Fibroblast of skin of back (primary cell): ENCODE measurements around the gene DICER1.
"Not testable (repeated sequence)": the region's sequence is repeated elsewhere in the genome, so short reads cannot be mapped to it uniquely, and the experiment has no call there.

ENCODE experiments used
- DNase-seq: peaks from one replicate; pipeline ENCODE4 v3.0.0-alpha.2; 2013

Gene DICER1

GRCh38 chr14:95185767-95186392, 28.6 kb upstream of the DICER1 start:
- no peak for DNase-seq

DNA sequence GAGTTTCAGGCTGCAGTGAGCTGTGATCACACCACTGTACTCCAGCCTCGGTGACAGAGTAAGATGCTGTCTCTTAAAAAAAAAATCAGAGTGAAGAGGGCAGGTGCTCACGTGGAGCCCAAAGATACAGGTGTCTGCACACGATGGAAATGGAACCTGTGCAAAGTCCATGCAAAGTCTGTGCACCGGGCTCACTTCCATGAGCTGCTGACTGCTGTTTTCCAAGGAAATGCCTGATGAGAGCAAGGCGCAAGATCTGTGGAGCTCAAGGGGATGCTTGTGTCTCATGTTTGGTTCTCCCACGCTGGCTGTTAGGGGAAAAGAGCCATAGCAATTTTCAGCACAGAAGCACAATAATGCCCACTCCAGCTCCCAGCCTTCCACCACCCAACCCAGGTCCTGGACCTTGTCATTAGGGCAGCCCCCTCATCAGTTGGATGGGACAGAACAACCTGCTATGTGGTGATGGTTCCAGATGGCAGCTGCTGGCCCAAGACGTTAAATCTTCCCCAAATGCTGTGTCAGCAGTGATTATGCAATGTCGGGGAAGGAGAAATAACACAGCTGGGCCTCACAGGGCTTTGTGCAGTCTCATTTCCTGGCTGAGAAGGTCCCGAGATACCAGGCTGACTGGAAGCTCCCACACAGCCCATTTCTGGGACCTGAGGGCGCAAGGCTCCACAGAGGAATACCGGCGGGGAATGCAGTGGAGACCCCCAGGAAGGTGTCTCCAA, 27.9 kb upstream of the DICER1 start:
- DNase-seq: peak; percentile 45

DNA sequence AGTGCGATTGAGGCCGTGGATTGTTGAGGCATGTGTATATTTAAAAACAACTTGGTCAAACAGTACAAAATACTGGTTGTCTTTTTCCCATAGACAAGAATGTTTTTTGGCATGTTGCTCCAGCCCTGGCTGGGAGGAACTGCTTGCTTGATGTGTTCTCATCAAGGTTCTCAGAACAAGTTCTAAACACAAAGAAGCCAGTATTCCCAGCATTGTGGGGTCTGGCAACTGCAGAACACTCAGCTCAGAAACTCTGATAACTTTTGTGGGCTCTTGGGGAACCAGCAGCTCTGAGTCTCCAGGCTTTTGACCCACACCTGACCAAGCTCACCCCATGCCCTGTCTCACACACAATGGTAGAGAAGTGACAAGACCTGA, 27.1 kb upstream of the DICER1 start:
- DNase-seq: no peak

DNA sequence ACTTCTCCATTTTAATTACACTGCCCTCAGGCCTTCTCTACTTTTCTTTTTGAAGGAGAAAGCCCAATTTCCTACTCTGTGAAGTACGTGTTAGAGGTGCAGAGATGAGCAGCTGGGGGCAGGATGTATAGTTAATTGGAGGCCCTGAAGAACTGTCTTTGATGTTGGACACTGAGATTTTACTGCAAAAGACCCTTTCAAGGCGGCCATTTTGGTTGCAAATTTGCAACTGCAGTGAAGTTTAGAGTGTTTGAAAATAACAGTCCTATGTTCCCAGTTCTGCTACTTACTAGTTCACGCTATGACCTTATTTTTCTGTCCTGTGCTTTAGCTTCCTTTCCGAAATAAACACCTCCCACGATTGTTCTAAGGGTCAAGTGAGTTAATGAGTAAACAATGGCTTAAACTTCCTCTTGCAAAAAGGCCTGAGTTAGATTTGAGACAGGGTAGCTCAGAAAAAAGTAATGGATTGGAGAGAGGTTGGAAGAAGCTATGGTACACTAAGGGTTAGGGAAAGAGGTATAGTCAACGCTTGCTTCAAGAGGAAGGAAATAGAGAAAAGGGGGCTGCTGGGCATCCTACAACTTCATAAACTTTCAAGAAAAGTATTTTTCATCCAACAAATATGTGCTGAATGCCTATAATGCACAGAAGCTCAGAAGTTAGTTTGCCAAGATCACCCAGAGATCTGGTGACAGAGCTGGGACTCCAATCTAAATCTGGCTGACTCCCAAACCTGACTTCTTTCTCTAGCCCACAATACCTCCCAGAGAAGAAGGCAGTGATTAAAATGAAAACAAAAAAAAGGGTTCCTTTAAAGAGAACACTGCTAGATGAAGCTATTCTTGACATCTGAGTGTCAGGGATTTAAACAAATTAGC, 26.4 kb upstream of the DICER1 start:
- peak; percentile 79 for DNase-seq

- DNase-seq: no peak
Observed at GRCh38 chr14:95183082-95183481, 25.8 kb upstream of the DICER1 start.

GRCh38 chr14:95182379-95182778, 25.1 kb upstream of the DICER1 start:
- no peak for DNase-seq

GRCh38 chr14:95180966-95181741, 23.8 kb upstream of the DICER1 start:
- DNase-seq: no peak

DNA sequence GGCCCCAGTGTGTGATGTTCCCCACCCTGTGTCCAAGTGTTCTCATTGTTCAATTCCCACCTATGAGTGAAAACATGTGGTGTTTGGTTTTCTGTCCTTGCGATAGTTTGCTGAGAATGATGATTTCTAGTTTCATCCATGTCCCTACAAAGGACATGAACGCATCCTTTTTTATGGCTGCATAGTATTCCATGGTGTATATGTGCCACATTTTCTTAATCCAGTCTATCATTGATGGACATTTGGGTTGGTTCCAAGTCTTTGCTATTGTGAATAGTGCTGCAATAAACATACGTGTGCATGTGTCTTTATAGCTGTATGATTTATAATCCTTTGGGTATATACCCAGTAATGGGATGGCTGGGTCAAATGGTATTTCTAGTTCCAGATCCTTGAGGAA, 18.3 kb upstream of the DICER1 start:
- not testable (repeated sequence) for DNase-seq

DNA sequence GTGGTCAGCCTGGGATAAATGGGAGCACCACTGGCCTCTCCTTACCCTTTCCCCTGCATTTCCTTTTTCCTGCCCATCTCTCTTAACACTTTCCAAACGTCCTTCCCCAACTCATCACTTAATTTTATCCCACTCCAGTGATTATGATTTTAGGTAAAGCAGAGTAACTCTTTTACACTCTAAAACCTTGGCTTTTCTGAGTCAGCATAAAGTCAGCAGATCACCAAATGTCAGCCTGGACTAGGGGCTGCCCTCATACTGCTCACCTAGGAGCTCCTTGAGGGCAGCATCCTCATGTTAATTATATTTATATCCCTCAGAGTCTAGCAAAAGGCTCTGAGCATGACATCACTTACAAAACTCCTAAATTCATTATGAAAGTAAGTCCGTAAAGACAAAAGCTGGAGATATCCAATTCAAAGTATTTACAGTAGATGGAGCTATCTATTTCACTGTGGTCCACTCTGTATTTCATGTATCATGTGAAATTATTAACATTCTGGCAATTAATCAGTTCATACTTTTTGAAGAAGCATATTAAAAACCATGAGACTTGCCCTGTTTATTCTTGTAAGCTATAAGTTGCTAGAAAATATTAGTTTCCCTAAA, 17.0 kb upstream of the DICER1 start:
- DNase-seq: peak; percentile 26

- DNase-seq: no peak
Observed at GRCh38 chr14:95173518-95173917, 16.2 kb upstream of the DICER1 start.

DNA sequence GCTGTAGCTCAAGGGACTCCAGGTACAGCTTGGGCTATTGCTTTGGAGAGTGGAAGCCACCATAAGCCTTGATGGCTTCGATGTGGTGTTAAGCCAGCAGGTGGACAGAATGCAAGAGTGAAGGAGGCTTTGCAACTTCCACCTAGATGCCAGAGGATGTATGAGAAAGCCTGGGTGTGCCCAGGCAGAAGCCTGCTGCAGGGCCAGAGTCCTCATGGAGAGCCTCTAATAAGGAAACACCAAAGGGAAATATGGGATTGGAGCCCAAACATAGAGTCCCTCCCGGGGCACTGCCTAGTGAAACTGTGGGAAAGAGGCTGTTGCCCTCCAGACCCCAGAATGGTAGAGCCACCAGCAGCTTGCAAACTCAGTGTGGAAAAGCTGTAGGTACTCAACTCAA, 9.8 kb upstream of the DICER1 start:
- DNase-seq: no peak

DNA sequence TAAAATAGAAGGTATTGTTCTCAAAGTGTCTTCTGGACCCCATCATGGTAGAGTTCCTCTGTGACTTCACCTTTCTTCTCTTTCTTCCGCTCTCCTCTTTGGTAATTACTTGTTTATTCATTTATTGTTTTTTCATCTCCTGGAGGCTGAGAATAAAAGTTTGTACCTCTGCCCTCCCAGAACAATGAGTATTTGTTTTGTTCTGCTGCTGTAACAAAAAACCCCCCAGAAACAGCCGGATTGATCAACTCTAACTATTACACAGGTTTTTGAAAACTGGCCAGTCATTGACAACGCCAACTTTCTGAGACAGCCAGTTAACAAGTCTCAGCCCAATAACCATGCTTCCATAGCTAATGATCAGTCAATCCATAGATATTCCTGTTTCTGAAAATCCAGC, 8.2 kb upstream of the DICER1 start:
- DNase-seq: no peak

GRCh38 chr14:95164506-95164905, 7.2 kb upstream of the DICER1 start:
- peak; percentile 4 for DNase-seq

- DNase-seq: no peak
Observed at GRCh38 chr14:95163666-95164065, 6.3 kb upstream of the DICER1 start.

DNA sequence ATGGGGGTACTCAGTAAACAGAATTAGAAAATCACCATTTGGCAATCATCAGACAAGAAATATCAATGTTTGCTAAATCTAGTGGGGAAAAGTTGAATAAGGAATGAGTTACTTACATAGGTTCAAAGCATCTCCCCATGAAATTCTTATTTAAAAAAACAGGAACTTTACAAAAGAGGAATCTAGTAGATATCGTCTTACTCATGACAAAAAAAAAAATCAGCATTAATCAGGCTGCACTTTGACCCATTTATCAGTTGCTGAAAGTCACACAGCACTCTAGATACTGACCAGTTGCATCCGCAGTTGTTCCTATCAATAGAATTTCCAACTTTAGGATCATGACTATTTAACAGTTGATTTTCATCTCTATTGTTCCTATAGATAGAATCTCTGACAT, 5.8 kb upstream of the DICER1 start:
- no peak for DNase-seq

GRCh38 chr14:95162641-95163040, 5.3 kb upstream of the DICER1 start:
- no peak for DNase-seq

DNA sequence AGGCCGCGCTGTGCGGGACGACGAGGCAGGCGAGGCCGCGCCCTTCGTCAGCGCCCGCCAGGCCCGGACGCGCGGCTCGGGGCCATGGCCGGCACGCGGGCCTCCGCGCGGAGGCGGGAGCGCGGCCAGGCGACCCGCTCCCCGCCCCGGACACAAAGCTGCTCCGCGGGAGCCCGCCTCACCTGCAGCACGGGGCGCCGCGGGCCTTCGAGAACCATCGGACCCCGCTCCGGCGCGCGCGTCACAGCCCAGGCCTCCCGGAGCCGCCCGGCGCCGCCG, 342 bp downstream of the DICER1 start:
- DNase-seq: no peak

DNA sequence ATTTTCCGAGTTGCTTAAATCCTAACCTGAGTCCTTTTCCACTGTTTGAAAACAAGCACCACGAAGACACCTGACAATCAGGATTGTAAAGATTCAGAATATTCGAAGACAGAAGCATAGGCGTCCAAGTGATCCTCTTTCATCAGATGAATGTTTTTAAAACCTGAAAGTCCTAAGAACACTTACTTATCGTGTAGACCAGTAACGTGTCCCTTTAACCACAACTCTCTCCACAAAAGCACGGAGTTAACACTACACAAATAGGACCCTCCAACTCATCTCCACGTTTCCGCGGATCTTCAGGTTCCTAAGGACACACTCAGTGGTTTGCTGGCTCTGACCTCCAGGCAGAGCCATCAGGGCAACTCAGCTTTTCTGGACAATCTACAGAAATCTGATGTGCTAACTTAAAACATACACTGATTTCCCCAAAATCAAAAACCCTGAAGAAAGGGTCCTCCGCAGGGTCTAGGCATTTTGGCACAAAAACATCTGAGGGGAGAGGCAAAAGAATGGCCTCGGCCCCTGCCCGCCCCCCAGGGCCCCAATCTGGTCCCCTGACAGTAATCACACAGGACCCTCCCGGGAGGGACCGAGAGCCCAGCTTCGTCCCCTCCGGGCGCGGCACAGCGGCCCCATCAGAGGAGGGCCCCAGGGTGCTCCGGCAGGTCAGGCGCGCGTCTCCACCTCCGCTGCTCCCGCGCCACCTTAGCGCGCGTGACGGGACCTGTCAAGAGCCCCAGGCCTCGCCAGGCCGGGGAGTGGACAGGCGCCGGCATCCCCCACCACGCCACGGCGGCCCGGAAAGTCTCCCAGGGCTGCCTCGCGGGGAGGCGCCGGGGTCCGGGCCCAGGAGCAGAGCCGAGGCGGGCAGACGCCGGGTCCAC, 925 bp downstream of the DICER1 start:
- peak; percentile 40 for DNase-seq

GRCh38 chr14:95155045-95155444, 2.3 kb downstream of the DICER1 start:
- no peak for DNase-seq

- DNase-seq: no peak
Observed at GRCh38 chr14:95153866-95154265, 3.5 kb downstream of the DICER1 start.

DNA sequence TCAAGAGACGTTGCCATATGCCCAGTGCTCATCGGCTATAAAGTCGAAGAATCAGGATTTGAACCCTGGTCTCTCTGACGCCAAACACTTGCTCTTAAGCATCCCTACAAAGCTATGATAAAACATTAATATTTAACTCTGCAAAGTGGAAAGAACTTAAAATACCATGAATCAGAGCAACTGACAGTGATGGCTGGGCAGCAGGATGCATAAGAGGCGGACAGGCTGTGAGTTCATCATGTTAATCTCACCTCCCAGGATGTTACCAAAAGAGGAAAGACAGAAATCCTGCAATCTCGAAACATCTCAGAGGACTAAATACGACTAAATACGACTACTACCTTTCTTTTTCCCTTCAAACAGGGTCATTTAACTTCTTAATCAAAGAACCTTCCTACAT, 5.8 kb downstream of the DICER1 start:
- DNase-seq: no peak

DNA sequence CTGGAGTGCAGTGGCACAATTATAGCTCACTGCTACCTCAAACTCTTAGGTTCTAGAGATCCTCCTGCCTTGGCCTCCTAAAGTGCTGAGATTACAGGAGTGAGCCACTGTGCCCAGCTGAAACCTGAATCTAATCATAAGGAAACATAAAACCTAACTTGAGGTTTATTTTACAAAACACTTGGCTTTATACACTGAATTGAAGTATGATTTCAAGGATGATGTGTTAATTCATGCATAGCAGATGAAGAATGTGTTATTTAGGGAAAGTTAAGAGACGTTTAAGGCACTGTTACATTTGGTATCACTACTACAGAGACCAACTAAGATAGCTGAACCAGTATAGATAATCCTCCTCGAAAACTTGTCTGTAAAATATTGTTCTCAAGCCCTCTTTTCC, 6.4 kb downstream of the DICER1 start:
- DNase-seq: no peak
